ENCODE results near the gene ZDHHC22. TPM values are rescaled to one million over a fixed set of nuclear protein-coding genes. Genes with fewer than 3 reads are reported as not detected.

ZDHHC22 gene
- total RNA-seq, 3 donors from 2014 or later (not counting 1 experiment from before 2014, with no cell fraction given): not detected

- H3K27ac Mint-ChIP-seq: no peak overlapping the region
- Histone ChIP-seq H3K27me3 (ENCODE audit: control insufficient read depth, insufficient read depth, low read length) (no peaks in the 10 kb centered on the region), H3K36me3 (ENCODE audit: control insufficient read depth, insufficient read depth, low read length) (no peaks in the 10 kb centered on the region), H3K4me1 (ENCODE audit: control insufficient read depth, insufficient read depth, low read length) (peaks cover 2% of the 10 kb centered on the region), H3K9me3 (ENCODE audit: control insufficient read depth, insufficient read depth, low read length) (no peaks in the 10 kb centered on the region), H3K4me3 (ENCODE audit: low read length) (no peak overlapping the region), H3K27ac (ENCODE audit: low read length) (no peak overlapping the region)
- H3K36me3 Mint-ChIP-seq: no peaks in the 10 kb centered on the region
- ATAC-seq (no peak), DNase-seq (no peak)
- peaks cover 5 to 6% of the 10 kb centered on the region in 2 donors for H3K4me1 Mint-ChIP-seq
- intact Hi-C loops (cut with micrococcal nuclease): loop anchor here (2.0 kb wide), 1 partner anchor 39 kb away; no protein-coding TSS in a partner anchor
- TF ChIP-seq, protein P1, sequence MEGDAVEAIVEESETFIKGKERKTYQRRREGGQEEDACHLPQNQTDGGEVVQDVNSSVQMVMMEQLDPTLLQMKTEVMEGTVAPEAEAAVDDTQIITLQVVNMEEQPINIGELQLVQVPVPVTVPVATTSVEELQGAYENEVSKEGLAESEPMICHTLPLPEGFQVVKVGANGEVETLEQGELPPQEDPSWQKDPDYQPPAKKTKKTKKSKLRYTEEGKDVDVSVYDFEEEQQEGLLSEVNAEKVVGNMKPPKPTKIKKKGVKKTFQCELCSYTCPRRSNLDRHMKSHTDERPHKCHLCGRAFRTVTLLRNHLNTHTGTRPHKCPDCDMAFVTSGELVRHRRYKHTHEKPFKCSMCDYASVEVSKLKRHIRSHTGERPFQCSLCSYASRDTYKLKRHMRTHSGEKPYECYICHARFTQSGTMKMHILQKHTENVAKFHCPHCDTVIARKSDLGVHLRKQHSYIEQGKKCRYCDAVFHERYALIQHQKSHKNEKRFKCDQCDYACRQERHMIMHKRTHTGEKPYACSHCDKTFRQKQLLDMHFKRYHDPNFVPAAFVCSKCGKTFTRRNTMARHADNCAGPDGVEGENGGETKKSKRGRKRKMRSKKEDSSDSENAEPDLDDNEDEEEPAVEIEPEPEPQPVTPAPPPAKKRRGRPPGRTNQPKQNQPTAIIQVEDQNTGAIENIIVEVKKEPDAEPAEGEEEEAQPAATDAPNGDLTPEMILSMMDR (IDR thresholded peaks at IDR 0.05): no peak
- H3K27me3 Mint-ChIP-seq (ENCODE audit: low read depth in 2 of 2): peaks cover 7 to 18% of the 10 kb centered on the region in 2 donors
- peaks cover 0 to 5% of the 10 kb centered on the region in 2 donors for H3K9me3 Mint-ChIP-seq
- H3K4me3 Mint-ChIP-seq: no peak overlapping the region
These were observed 50.1 kb downstream of the ZDHHC22 start for GRCh38 chr14:77091518-77091917.

GRCh38 chr14:77088645-77089044 is 52.9 kb downstream of the ZDHHC22 start:
- H3K27ac Mint-ChIP-seq: no peak overlapping the region
- peaks cover 0 to 5% of the 10 kb centered on the region in 2 donors for H3K9me3 Mint-ChIP-seq
- H3K27me3 ChIP-seq (ENCODE audit: control insufficient read depth, insufficient read depth, low read length): no peaks in the 10 kb centered on the region
- H3K4me1 Mint-ChIP-seq: no peaks in the 10 kb centered on the region
- peaks cover 11 to 27% of the 10 kb centered on the region in 2 donors for H3K27me3 Mint-ChIP-seq (ENCODE audit: low read depth in 2 of 2)
- 92% methylated on average over 2 of the region's 2 CpGs for WGBS (ENCODE audit: insufficient coverage)
- intact Hi-C loops (cut with micrococcal nuclease): no loop called here
- TF ChIP-seq, protein P1 (IDR thresholded peaks at IDR 0.05): no peak
- ATAC-seq (no peak), DNase-seq (no peak)
- no peak overlapping the region for H3K4me3 ChIP-seq (ENCODE audit: low read length)
- H3K36me3 Mint-ChIP-seq: no peaks in the 10 kb centered on the region
- no peak overlapping the region for H3K27ac ChIP-seq (ENCODE audit: low read length)
- H3K4me1 ChIP-seq (ENCODE audit: control insufficient read depth, insufficient read depth, low read length): no peaks in the 10 kb centered on the region
- no peaks in the 10 kb centered on the region for H3K9me3 ChIP-seq (ENCODE audit: control insufficient read depth, insufficient read depth, low read length)
- no peaks in the 10 kb centered on the region for H3K36me3 ChIP-seq (ENCODE audit: control insufficient read depth, insufficient read depth, low read length)
- no peak overlapping the region for H3K4me3 Mint-ChIP-seq

GRCh38 chr14:77088219-77088618 is 53.4 kb downstream of the ZDHHC22 start:
- Histone ChIP-seq H3K27ac (ENCODE audit: low read length) (no peak overlapping the region), H3K4me1 (ENCODE audit: control insufficient read depth, insufficient read depth, low read length) (no peaks in the 10 kb centered on the region), H3K27me3 (ENCODE audit: control insufficient read depth, insufficient read depth, low read length) (no peaks in the 10 kb centered on the region), H3K9me3 (ENCODE audit: control insufficient read depth, insufficient read depth, low read length) (no peaks in the 10 kb centered on the region), H3K4me3 (ENCODE audit: low read length) (no peak overlapping the region), H3K36me3 (ENCODE audit: control insufficient read depth, insufficient read depth, low read length) (no peaks in the 10 kb centered on the region)
- intact Hi-C loops (cut with micrococcal nuclease): no loop called here
- ATAC-seq (no peak), DNase-seq (peak in 1 of 2 donors; percentile 16)
- TF ChIP-seq, protein P1 (IDR thresholded peaks at IDR 0.05): no peak
- peaks cover 0 to 5% of the 10 kb centered on the region in 2 donors for H3K9me3 Mint-ChIP-seq
- no peak overlapping the region for H3K27ac Mint-ChIP-seq
- no peak overlapping the region for H3K4me3 Mint-ChIP-seq
- H3K36me3 Mint-ChIP-seq: no peaks in the 10 kb centered on the region
- H3K27me3 Mint-ChIP-seq (ENCODE audit: low read depth in 2 of 2): peaks cover 11 to 27% of the 10 kb centered on the region in 2 donors
- 76% methylated on average over 5 of the region's 5 CpGs for WGBS (ENCODE audit: insufficient coverage)
- no peaks in the 10 kb centered on the region for H3K4me1 Mint-ChIP-seq

DNA sequence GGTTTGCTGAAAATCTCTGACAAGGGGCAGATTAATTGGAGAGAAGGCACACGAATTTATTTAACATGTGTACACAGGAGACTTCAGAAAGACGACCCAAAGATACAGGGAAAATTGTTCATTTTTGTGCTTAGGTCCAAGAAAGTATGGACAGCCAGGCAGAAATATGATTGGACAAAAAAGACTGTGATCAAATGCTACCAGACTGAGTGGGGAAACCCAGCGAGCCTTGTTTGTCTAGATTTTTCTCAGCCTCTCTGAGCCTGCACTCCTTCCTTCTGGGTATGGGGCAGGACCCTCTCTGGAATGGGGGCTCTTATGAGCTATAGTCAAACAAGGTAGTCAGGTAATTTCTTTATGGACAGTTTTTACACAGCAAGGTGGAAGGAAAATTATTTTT is 54.0 kb downstream of the ZDHHC22 start:
- H3K27me3 ChIP-seq (ENCODE audit: control insufficient read depth, insufficient read depth, low read length): no peaks in the 10 kb centered on the region
- TF ChIP-seq, protein P1 (IDR thresholded peaks at IDR 0.05): no peak
- Mint-ChIP-seq H3K4me3 (no peak overlapping the region), H3K4me1 (no peaks in the 10 kb centered on the region), H3K36me3 (no peaks in the 10 kb centered on the region), H3K9me3 (peaks cover 0 to 5% of the 10 kb centered on the region in 2 donors), H3K27ac (no peak overlapping the region), H3K27me3 (ENCODE audit: low read depth in 2 of 2) (peaks cover 11 to 27% of the 10 kb centered on the region in 2 donors)
- no peaks in the 10 kb centered on the region for H3K4me1 ChIP-seq (ENCODE audit: control insufficient read depth, insufficient read depth, low read length)
- intact Hi-C loops (cut with micrococcal nuclease): no loop called here
- H3K9me3 ChIP-seq (ENCODE audit: control insufficient read depth, insufficient read depth, low read length): no peaks in the 10 kb centered on the region
- no peak overlapping the region for H3K4me3 ChIP-seq (ENCODE audit: low read length)
- WGBS (ENCODE audit: insufficient coverage): 85% methylated on average over 3 of the region's 3 CpGs
- ATAC-seq (no peak), DNase-seq (no peak)
- H3K36me3 ChIP-seq (ENCODE audit: control insufficient read depth, insufficient read depth, low read length): no peaks in the 10 kb centered on the region
- H3K27ac ChIP-seq (ENCODE audit: low read length): no peak overlapping the region

Data from natural killer cell (primary cell).